Endothelial cell of umbilical vein (primary cell): ENCODE results near the gene PHC2. TPM values are rescaled to one million over a fixed set of nuclear protein-coding genes. Genes with fewer than 3 reads are reported as not detected.

Experiments
- BruUV-seq: library from RNA; stranded (reverse); fragments of 400-500 nt; replicated peaks from 2 replicates; lab custom pipeline; 2021; lab: Mats Ljungman, UMichigan
- CTCF ChIA-PET: fragments of 300-600, 350-600 bp; sonication (Branson Sonifier 250); formaldehyde crosslinking; loops from one replicate; lab custom pipeline; 2021; ENCODE audit warnings: antibody characterized with exemption, inconsistent platforms; lab: Charles Lee
- POLR2A ChIA-PET: fragments of 300-600, 350-600 bp; sonication (Branson Sonifier 250); formaldehyde crosslinking; loops from one replicate; lab custom pipeline; 2021; ENCODE audit warnings: antibody characterized with exemption, inconsistent platforms; lab: Charles Lee
- DNase-seq: peaks from one replicate; pipeline ENCODE4 v3.0.0-alpha.2; 2011; ENCODE audit warnings: low read depth, low spot score
- FAIRE-seq: peaks from 2 replicates; lab custom pipeline; 2011; peaks lifted over from hg19 to GRCh38; lab: Jason Lieb, UNC
- H2AFZ ChIP-seq: 2 replicates; pipeline ENCODE4 v1.6.0; 2012; ENCODE audit warnings: low read depth, low read length, control low read depth, inconsistent platforms
- H3K27ac ChIP-seq: 2 replicates; pipeline ENCODE4 v1.5.1; 2011; ENCODE audit warnings: low read depth, mild to moderate bottlenecking, control low read depth, low read length, moderate library complexity; ENCODE audit not compliant: insufficient read depth
- H3K27me3 ChIP-seq, 2 experiments: 2 replicates each; pipeline versions ENCODE4 v1.6.0 to v1.6.1; 2011; ENCODE audit warnings: low read length in 2 of 2, mixed read lengths in 1 of 2; ENCODE audit not compliant: control insufficient read depth in 2 of 2, insufficient read depth in 2 of 2
- H3K36me3 ChIP-seq, 2 experiments: 2 replicates in 1 of 2; 3 replicates in 1 of 2; pipeline ENCODE4 v1.5.1; 2011; ENCODE audit warnings: low read length in 2 of 2, mild to moderate bottlenecking in 1 of 2, moderate library complexity in 1 of 2; ENCODE audit not compliant: control insufficient read depth in 2 of 2, insufficient read depth in 2 of 2; ENCODE audit errors: extremely low read depth in 1 of 2
- H3K4me1 ChIP-seq: 3 replicates; pipeline ENCODE4 v1.5.1; 2011; ENCODE audit warnings: mild to moderate bottlenecking, low read length; ENCODE audit not compliant: control insufficient read depth, insufficient read depth; ENCODE audit errors: extremely low read depth
- H3K4me2 ChIP-seq: 2 replicates; pipeline ENCODE4 v1.6.1; 2011; ENCODE audit warnings: low read length, control low read depth, mixed read lengths; ENCODE audit not compliant: insufficient read depth
- H3K4me3 ChIP-seq, 3 experiments: fragments of 200-600 bp in 1 of 3; sonication (generic), shearing (Covaris generic) in 1 of 3; replicated peaks in 1 of 3; 2 replicates each; pipeline ENCODE4 v1.5.1; 2011 to 2016; ENCODE audit warnings: control low read depth in 3 of 3, low read length in 3 of 3, mild to moderate bottlenecking in 2 of 3, inconsistent platforms in 1 of 3, low read depth in 1 of 3, moderate library complexity in 1 of 3; ENCODE audit not compliant: insufficient read depth in 1 of 3
- H3K79me2 ChIP-seq: 2 replicates; pipeline ENCODE4 v1.6.0; 2012; ENCODE audit warnings: low read length, inconsistent platforms; ENCODE audit not compliant: control insufficient read depth, insufficient read depth
- H3K9ac ChIP-seq: replicated peaks from 2 replicates; pipeline ENCODE3; 2011; ENCODE audit warnings: low read length, control low read depth; ENCODE audit not compliant: insufficient read depth; ENCODE audit errors: extremely low read depth
- H3K9me1 ChIP-seq: replicated peaks from 3 replicates; pipeline ENCODE4 v1.6.0; 2011; ENCODE audit warnings: mild to moderate bottlenecking, low read length; ENCODE audit not compliant: control insufficient read depth, insufficient read depth; ENCODE audit errors: extremely low read depth
- H3K9me3 ChIP-seq: replicated peaks from 2 replicates; pipeline ENCODE4 v1.5.1; 2012; ENCODE audit warnings: low read length, inconsistent platforms; ENCODE audit not compliant: control insufficient read depth, insufficient read depth
- H4K20me1 ChIP-seq: replicated peaks from 2 replicates; pipeline ENCODE3; 2011; ENCODE audit warnings: mild to moderate bottlenecking, low read length; ENCODE audit not compliant: control insufficient read depth, insufficient read depth; ENCODE audit errors: extremely low read depth
- CTCF ChIP-seq, 2 donors: IDR thresholded peaks; 1 replicate in 1 of 2; 2 replicates in 1 of 2; pipeline ENCODE4 v1.5.1; 2011; ENCODE audit warnings: low read length in 2 of 2, mild to moderate bottlenecking in 2 of 2, moderate library complexity in 2 of 2, control low read depth in 1 of 2, inconsistent platforms in 1 of 2, low read depth in 1 of 2; ENCODE audit not compliant: insufficient read depth in 1 of 2; ENCODE audit errors: extremely low read depth in 1 of 2
- EZH2 ChIP-seq: IDR thresholded peaks from 2 replicates; pipeline ENCODE4 v1.6.1; 2012; ENCODE audit warnings: borderline replicate concordance, low read depth, mild to moderate bottlenecking, moderate library complexity, low read length, inconsistent platforms; ENCODE audit not compliant: severe bottlenecking
- FOS ChIP-seq: IDR thresholded peaks from 2 replicates; pipeline ENCODE4 v1.6.1; 2011; ENCODE audit warnings: mild to moderate bottlenecking, low read length, moderate library complexity, borderline replicate concordance; ENCODE audit not compliant: insufficient read depth
- GATA2 ChIP-seq: IDR thresholded peaks from 2 replicates; pipeline ENCODE4 v1.7.0; 2011; ENCODE audit warnings: low read depth, mild to moderate bottlenecking, moderate library complexity, mixed read lengths, low read length; ENCODE audit not compliant: insufficient read length, insufficient read depth
- JUN ChIP-seq: IDR thresholded peaks from 2 replicates; pipeline ENCODE4 v1.6.1; 2011; ENCODE audit warnings: borderline replicate concordance, low read depth; ENCODE audit not compliant: insufficient read length, insufficient read depth
- MAX ChIP-seq: IDR thresholded peaks from 2 replicates; pipeline ENCODE4 v1.6.1; 2011; ENCODE audit not compliant: insufficient read depth, insufficient read length
- MYC ChIP-seq: IDR thresholded peaks from one replicate; pipeline ENCODE4 v1.6.1; 2011; ENCODE audit warnings: mild to moderate bottlenecking, low read depth, low read length
- POLR2A ChIP-seq: IDR thresholded peaks from 2 replicates; pipeline ENCODE4 v1.6.1; 2012; ENCODE audit warnings: low read depth, mild to moderate bottlenecking, control low read depth, low read length
- POLR2AphosphoS5 ChIP-seq: IDR thresholded peaks from 2 replicates; pipeline ENCODE4 v1.6.1; 2012; ENCODE audit warnings: low read depth, mild to moderate bottlenecking, control low read depth, low read length, moderate library complexity; ENCODE audit not compliant: insufficient read depth
- dilution Hi-C: fragments of 300-500 bp; cut with MboI; formaldehyde crosslinking; loops from one replicate; pipeline ENCODE4 v1.15.0; 2019; ENCODE audit warnings: low sequenced_read_pairs; ENCODE audit not compliant: extremely low pct_ligation_motif_present
- intact Hi-C: fragments of 100-400 bp; cut with micrococcal nuclease; formaldehyde crosslinking; loops from one replicate; pipeline ENCODE4 v1.10.0; 2022
- polyA plus RNA-seq, 4 experiments: library from polyadenylated mRNA; depleted of rRNA in 3 of 4; stranded (reverse) in 3 of 4; unstranded in 1 of 4; fragments of >200 nt; gene quantifications; 2 replicates each; pipeline versions ENCODE4 v1.2.1 to v1.2.3, GENCODE V29; 2011 to 2012; ENCODE audit warnings: missing spikeins in 1 of 4
- total RNA-seq: library from RNA; stranded (reverse); gene quantifications from 2 replicates; pipeline ENCODE4 v1.2.3, GENCODE V29; 2021

Gene PHC2
- total and polyA plus RNA-seq, 2 donors (not counting 3 experiments of a cell fraction or from before 2014, with no cell fraction given), result 65.6 to 79.0 TPM

DNA sequence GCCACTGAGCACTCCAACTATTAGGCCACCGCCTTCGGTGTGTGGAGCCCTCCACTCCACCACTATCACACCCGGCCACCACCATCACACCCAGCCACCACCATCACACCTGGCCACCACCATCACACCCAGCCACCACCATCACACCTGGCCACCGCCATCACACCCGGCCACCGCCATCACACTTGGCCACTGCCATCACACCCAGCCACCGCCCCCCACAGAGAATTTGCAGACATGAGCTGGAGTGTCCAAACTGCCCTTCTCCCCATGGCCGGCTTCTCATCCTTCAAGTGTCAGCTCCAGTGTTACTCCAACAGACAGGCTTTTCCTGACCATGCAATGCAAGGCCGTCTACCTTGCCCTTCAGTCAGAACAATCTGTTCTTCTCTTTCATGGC lies 59.6 kb downstream of the PHC2 start:
- H3K9me3 ChIP-seq, result no peaks in the 10 kb centered on the region
- no peak overlapping the region for H3K4me2 ChIP-seq
- H3K4me1 ChIP-seq, result no peaks in the 10 kb centered on the region
- intact Hi-C loops, result no loop called here
- H3K9me1 ChIP-seq, result no peaks in the 10 kb centered on the region
- BruUV-seq, result no TSS peak
- no peaks in the 10 kb centered on the region for H3K36me3 ChIP-seq
- no peaks in the 10 kb centered on the region for H4K20me1 ChIP-seq
- no peak overlapping the region for H3K9ac ChIP-seq
- no peaks in the 10 kb centered on the region for H3K27me3 ChIP-seq
- no peak overlapping the region for H3K4me3 ChIP-seq
- FAIRE-seq, result no peak
- ChIA-PET POLR2A (no interaction called here), CTCF (interaction anchor here (1.4 to 2.8 kb wide), 3 partner anchors 18 to 84 kb away, joined by 4 to 26 read pairs (median 14); no protein-coding TSS in a partner anchor)
- DNase-seq, result no peak
- H2AFZ ChIP-seq, result no peak overlapping the region
- H3K27ac ChIP-seq, result no peak overlapping the region
- dilution Hi-C loops, result no loop called here
- no peaks in the 10 kb centered on the region for H3K79me2 ChIP-seq
- TF ChIP-seq EZH2 (no peak), CTCF (IDR thresholded peaks at IDR 0.05; ENCODE audit: extremely low read depth in 1 of 2, insufficient read depth in 1 of 2, low read depth in 1 of 2, low read length in 2 of 2) (no peak), MYC (no peak), JUN (no peak), POLR2A (no peak), FOS (no peak)

DNA sequence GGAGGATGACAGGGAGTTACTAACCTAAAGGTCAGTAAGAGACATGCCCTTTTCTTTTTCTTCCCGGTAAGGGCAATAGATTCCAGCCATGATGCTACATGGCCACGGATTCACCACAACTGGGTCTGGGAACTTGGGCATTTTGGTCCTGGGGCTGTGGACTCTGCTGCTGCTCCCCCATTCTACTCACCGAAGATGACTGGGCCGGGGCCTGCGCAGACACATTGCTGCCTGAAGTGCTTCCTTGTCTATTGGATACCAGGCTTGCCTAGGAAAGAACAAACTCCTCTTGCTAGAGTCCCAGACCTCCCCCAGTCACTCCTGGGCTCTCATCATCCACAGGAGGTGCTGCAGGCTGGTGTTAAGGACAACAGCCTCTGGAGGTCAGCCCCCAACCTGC lies 60.1 kb downstream of the PHC2 start:
- no peaks in the 10 kb centered on the region for H3K79me2 ChIP-seq
- H3K4me3 ChIP-seq, result no peak overlapping the region
- H3K4me2 ChIP-seq, result no peak overlapping the region
- ChIA-PET CTCF (interaction anchor here (1.2 to 5.4 kb wide), 4 partner anchors 14 to 101 kb away, joined by 3 to 95 read pairs (median 3); partner anchors contain the start of gene ZSCAN20), POLR2A (no interaction called here)
- H2AFZ ChIP-seq, result no peak overlapping the region
- dilution Hi-C loops, result no loop called here
- intact Hi-C loops, result no loop called here
- BruUV-seq, result no TSS peak
- no peak for DNase-seq
- no peaks in the 10 kb centered on the region for H3K4me1 ChIP-seq
- H3K9me3 ChIP-seq, result no peaks in the 10 kb centered on the region
- TF ChIP-seq MYC (no peak), FOS (no peak), JUN (no peak), MAX (no peak), EZH2 (no peak), POLR2A (no peak), CTCF (IDR thresholded peaks at IDR 0.05; ENCODE audit: extremely low read depth in 1 of 2, insufficient read depth in 1 of 2, low read depth in 1 of 2, low read length in 2 of 2) (no peak), GATA2 (no peak), POLR2AphosphoS5 (no peak)
- FAIRE-seq, result no peak
- H3K27ac ChIP-seq, result no peak overlapping the region
- H3K27me3 ChIP-seq, result no peaks in the 10 kb centered on the region
- H3K9me1 ChIP-seq, result no peaks in the 10 kb centered on the region
- no peaks in the 10 kb centered on the region for H4K20me1 ChIP-seq
- no peaks in the 10 kb centered on the region for H3K36me3 ChIP-seq
- H3K9ac ChIP-seq, result no peak overlapping the region
